Neuron (in vitro differentiated cells): ENCODE measurements around the gene NBEA.
A peak's percentile ranks its signal among the peaks of the same experiment; 100 is the strongest.

ENCODE experiments used
- H2AFZ ChIP-seq: one replicate; pipeline ENCODE4 v1.6.1; 2013; ENCODE audit warnings: low read depth, mild to moderate bottlenecking, inconsistent platforms, low read length, moderate library complexity
- H3K27me3 ChIP-seq: one replicate; pipeline ENCODE4 v1.6.1; 2013; ENCODE audit warnings: low read length; ENCODE audit not compliant: insufficient read depth
- H3K36me3 ChIP-seq: one replicate; pipeline ENCODE4 v1.6.1; 2013; ENCODE audit warnings: low read length; ENCODE audit not compliant: insufficient read depth
- H3K4me1 ChIP-seq: one replicate; pipeline ENCODE4 v1.6.1; 2013; ENCODE audit warnings: low read length; ENCODE audit not compliant: insufficient read depth
- H3K4me3 ChIP-seq: 2 replicates; pipeline ENCODE4 v1.5.1; 2013; ENCODE audit warnings: mild to moderate bottlenecking, low read length, moderate library complexity
- H3K9me3 ChIP-seq: one replicate; pipeline ENCODE4 v1.6.1; 2013; ENCODE audit warnings: low read length

NBEA gene

DNA sequence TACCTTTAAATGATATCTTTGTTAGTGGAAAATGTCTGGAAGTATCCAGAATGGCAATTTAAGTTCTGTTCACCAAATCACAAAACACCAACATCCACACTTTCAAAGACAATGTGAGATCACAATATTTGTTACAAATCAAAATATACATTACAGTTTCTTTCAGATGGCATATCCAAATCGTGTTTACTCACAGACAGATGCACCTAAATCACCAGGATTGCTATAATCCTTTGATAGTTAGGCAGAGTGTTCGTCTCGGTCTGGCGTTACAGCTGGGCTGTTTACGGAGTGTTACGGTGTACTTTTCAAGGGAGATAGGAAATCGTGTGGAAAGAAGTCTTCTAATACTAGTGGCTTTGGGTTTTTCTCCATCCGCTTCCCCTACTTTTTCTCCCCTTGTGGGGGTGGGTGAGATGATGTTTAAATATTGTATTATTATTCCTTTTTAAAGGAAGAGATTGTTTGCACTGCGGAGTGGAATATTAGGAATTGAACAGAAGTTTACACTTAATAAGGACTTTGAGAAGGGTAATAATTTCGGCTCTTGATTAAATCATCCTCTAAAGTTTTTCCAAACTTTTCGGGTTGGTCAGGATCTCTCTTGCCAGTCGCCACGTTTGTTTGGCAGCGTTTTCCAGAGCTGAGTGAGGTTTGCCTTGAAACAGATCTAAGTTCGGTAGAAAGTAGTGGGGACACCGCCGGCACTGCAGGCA lies 532.6 kb downstream of the NBEA start:
- H3K4me3 ChIP-seq = peak overlapping the region; percentile 71

GRCh38 chr13:35475212-35475959 lies 533.3 kb downstream of the NBEA start:
- Histone ChIP-seq H3K27me3 (peaks cover 13% of the 10 kb centered on the region), H3K9me3 (no peaks in the 10 kb centered on the region), H2AFZ (peak overlapping the region; percentile 42), H3K4me3 (peak overlapping the region; percentile 71), H3K4me1 (peaks cover 35% of the 10 kb centered on the region), H3K36me3 (no peaks in the 10 kb centered on the region)

More for the DNA sequence above, 532.6 kb downstream of the NBEA start:
- Histone ChIP-seq H2AFZ (peak overlapping the region; percentile 5), H3K27me3 (peaks cover 13% of the 10 kb centered on the region), H3K36me3 (no peaks in the 10 kb centered on the region), H3K9me3 (no peaks in the 10 kb centered on the region), H3K4me1 (peaks cover 31% of the 10 kb centered on the region)

GRCh38 chr13:35475960-35476943 lies 534.2 kb downstream of the NBEA start, which contains the start of gene MAB21L1:
MAB21L1 (minus strand) TSS chr13:35476689; CDS start chr13:35476138, 551 bp downstream.
- Histone ChIP-seq H3K9me3 (no peaks in the 10 kb centered on the region), H3K36me3 (no peaks in the 10 kb centered on the region), H3K4me1 (peaks cover 35% of the 10 kb centered on the region), H3K4me3 (peak within 1 kb of the TSS; percentile 71), H2AFZ (peak within 1 kb of the TSS; percentile 42), H3K27me3 (peaks cover 13% of the 10 kb centered on the region)

- Histone ChIP-seq H2AFZ (no peak overlapping the region), H3K9me3 (no peaks in the 10 kb centered on the region), H3K27me3 (peaks cover 13% of the 10 kb centered on the region), H3K4me3 (peak overlapping the region; percentile 71), H3K4me1 (peaks cover 33% of the 10 kb centered on the region), H3K36me3 (no peaks in the 10 kb centered on the region)
These were observed 535.4 kb downstream of the NBEA start for GRCh38 chr13:35477386-35477946.

GRCh38 chr13:35478271-35479037 lies 536.4 kb downstream of the NBEA start:
- peak overlapping the region; percentile 25 for H3K4me3 ChIP-seq
- no peaks in the 10 kb centered on the region for H3K9me3 ChIP-seq
- H3K4me1 ChIP-seq = peaks cover 32% of the 10 kb centered on the region
- peaks cover 13% of the 10 kb centered on the region for H3K27me3 ChIP-seq
- H2AFZ ChIP-seq = no peak overlapping the region
- H3K36me3 ChIP-seq = no peaks in the 10 kb centered on the region

- Histone ChIP-seq H3K27me3 (peaks cover 13% of the 10 kb centered on the region), H3K4me1 (peaks cover 32% of the 10 kb centered on the region), H3K9me3 (no peaks in the 10 kb centered on the region), H2AFZ (no peak overlapping the region), H3K36me3 (no peaks in the 10 kb centered on the region), H3K4me3 (peak overlapping the region; percentile 25)
These were observed 537.0 kb downstream of the NBEA start for GRCh38 chr13:35479038-35479492.

- H3K9me3 ChIP-seq = no peaks in the 10 kb centered on the region
- H3K4me3 ChIP-seq = no peak overlapping the region
- H3K27me3 ChIP-seq = peaks cover 13% of the 10 kb centered on the region
- H3K36me3 ChIP-seq = no peaks in the 10 kb centered on the region
- no peak overlapping the region for H2AFZ ChIP-seq
- H3K4me1 ChIP-seq = peaks cover 33% of the 10 kb centered on the region
These were observed 537.6 kb downstream of the NBEA start for GRCh38 chr13:35479706-35480105.

DNA sequence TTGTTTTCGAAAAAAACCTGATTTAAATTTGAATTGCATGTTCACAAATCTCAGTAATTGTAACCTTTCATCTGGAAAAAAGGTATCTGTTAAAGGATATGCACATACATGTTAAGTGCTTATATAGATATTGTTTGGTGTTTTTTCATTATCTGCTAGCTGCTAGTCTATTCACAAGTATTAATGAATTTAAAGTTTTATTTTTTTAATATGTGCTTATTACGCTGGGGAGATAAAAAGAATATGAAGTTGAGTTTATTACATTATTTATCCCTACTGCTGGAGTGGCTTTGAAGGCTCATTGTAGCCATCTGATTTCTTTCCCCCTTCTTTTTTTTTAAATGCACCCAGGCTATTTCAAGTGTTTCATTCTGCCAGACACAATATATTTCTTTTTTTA lies 538.3 kb downstream of the NBEA start:
- H3K27me3 ChIP-seq = peaks cover 13% of the 10 kb centered on the region

GRCh38 chr13:35481777-35482176 lies 539.7 kb downstream of the NBEA start:
- Histone ChIP-seq H3K4me1 (peaks cover 28% of the 10 kb centered on the region), H3K9me3 (no peaks in the 10 kb centered on the region), H3K4me3 (no peak overlapping the region), H3K27me3 (peaks cover 13% of the 10 kb centered on the region), H2AFZ (no peak overlapping the region), H3K36me3 (no peaks in the 10 kb centered on the region)

More for the DNA sequence above, 538.3 kb downstream of the NBEA start:
- no peaks in the 10 kb centered on the region for H3K9me3 ChIP-seq
- no peaks in the 10 kb centered on the region for H3K36me3 ChIP-seq
- peaks cover 33% of the 10 kb centered on the region for H3K4me1 ChIP-seq
- no peak overlapping the region for H2AFZ ChIP-seq
- no peak overlapping the region for H3K4me3 ChIP-seq

DNA sequence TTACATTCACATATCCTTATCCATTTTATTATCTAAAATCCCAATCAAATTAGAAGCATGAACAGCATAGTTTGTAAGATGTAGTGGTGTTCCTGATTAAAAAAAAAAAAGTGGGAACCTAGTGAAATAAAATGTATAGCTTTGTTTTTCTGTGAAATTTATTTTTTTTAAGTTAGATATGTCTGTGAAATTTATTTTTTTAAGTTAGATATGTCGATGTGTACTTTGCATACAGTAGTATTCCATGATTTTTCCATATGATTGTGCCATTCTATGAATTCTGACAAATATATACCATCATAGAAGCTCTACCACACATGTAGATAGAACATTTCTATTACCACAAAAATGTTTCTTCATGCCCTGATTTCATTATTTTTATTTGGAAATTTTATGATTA lies 540.5 kb downstream of the NBEA start:
- H3K4me3 ChIP-seq = no peak overlapping the region
- peaks cover 23% of the 10 kb centered on the region for H3K4me1 ChIP-seq
- no peaks in the 10 kb centered on the region for H3K36me3 ChIP-seq
- no peak overlapping the region for H2AFZ ChIP-seq
- H3K27me3 ChIP-seq = peaks cover 13% of the 10 kb centered on the region
- no peaks in the 10 kb centered on the region for H3K9me3 ChIP-seq

DNA sequence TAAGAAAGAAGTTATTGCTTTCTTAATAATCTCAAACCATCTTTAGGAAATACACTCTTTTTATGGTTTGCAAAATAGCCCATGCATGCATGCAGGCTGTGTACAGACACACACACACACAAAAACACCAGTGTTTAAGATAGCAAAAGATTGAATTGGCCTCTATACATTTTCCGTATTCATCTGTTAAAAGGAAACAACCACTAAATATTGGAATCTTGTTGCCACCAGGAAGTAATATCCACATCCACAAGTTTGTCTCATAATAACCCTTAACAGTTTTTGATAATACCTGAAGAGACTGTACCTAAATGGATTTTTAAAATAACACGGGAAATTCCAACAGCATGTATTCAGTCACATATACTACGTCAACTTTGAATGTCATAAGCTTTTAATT lies 541.7 kb downstream of the NBEA start:
- no peak overlapping the region for H2AFZ ChIP-seq
- no peak overlapping the region for H3K4me3 ChIP-seq
- H3K27me3 ChIP-seq = peaks cover 2% of the 10 kb centered on the region
- no peaks in the 10 kb centered on the region for H3K36me3 ChIP-seq
- H3K4me1 ChIP-seq = peaks cover 16% of the 10 kb centered on the region
- no peaks in the 10 kb centered on the region for H3K9me3 ChIP-seq

- no peaks in the 10 kb centered on the region for H3K36me3 ChIP-seq
- no peaks in the 10 kb centered on the region for H3K27me3 ChIP-seq
- H2AFZ ChIP-seq = no peak overlapping the region
- H3K9me3 ChIP-seq = no peaks in the 10 kb centered on the region
- H3K4me1 ChIP-seq = peaks cover 9% of the 10 kb centered on the region
- no peak overlapping the region for H3K4me3 ChIP-seq
These were observed 542.3 kb downstream of the NBEA start for GRCh38 chr13:35484384-35484783.
